H1 (cell line): ENCODE measurements around the gene CFAP53.

Experiments
- EZH2 ChIP-seq: fragments of 200-600 bp; sonication (generic); IDR thresholded peaks from 2 replicates; pipeline ENCODE4 v1.7.1; 2012; ENCODE audit warnings: low read depth, mild to moderate bottlenecking, moderate library complexity, low read length, inconsistent platforms; ENCODE audit not compliant: severe bottlenecking
- GABPA ChIP-seq: IDR thresholded peaks from 2 replicates; pipeline ENCODE4 v1.6.1; 2011; ENCODE audit warnings: mild to moderate bottlenecking, low read length, moderate library complexity, borderline replicate concordance; ENCODE audit not compliant: insufficient read depth
- HDAC2 ChIP-seq, 2 experiments: fragments of 300-600 bp in 1 of 2; sonication (generic) in 1 of 2; IDR thresholded peaks; 2 replicates each; pipeline ENCODE4 v1.6.1; 2011 to 2012; ENCODE audit warnings: low read depth in 2 of 2, low read length in 2 of 2, mild to moderate bottlenecking in 2 of 2, moderate library complexity in 2 of 2, borderline replicate concordance in 1 of 2, inconsistent platforms in 1 of 2
- JUN ChIP-seq: IDR thresholded peaks from 2 replicates; pipeline ENCODE4 v1.6.1; 2011; ENCODE audit warnings: low read depth, mild to moderate bottlenecking, improper control_type of control experiment, low read length
- PHF8 ChIP-seq: fragments of 200-600 bp; sonication (generic); conservative IDR thresholded peaks from 2 replicates; pipeline ENCODE4 v1.7.1; 2012; ENCODE audit warnings: low read depth, mild to moderate bottlenecking, inconsistent platforms, low read length, moderate library complexity
- POLR2A ChIP-seq, 2 experiments: IDR thresholded peaks; 1 replicate in 1 of 2; 2 replicates in 1 of 2; pipeline ENCODE4 v1.6.1; 2011; ENCODE audit warnings: low read depth in 2 of 2, low read length in 2 of 2, mild to moderate bottlenecking in 2 of 2; ENCODE audit errors: control extremely low read depth in 1 of 2
- RAD21 ChIP-seq, 2 experiments: IDR thresholded peaks in 1 of 2; conservative IDR thresholded peaks in 1 of 2; 2 replicates each; pipeline ENCODE4 v1.6.1; 2011; ENCODE audit warnings: low read depth in 2 of 2, low read length in 2 of 2, improper control_type of control experiment in 1 of 2, inconsistent platforms in 1 of 2, mild to moderate bottlenecking in 1 of 2, moderate library complexity in 1 of 2
- RXRA ChIP-seq: IDR thresholded peaks from 2 replicates; pipeline ENCODE4 v1.6.1; 2011; ENCODE audit warnings: low read depth, mild to moderate bottlenecking, low read length, moderate library complexity; ENCODE audit not compliant: insufficient read depth
- SAP30 ChIP-seq: fragments of 300-600 bp; sonication (generic); IDR thresholded peaks from 2 replicates; pipeline ENCODE4 v1.7.1; 2012; ENCODE audit warnings: low read length, moderate library complexity, mild to moderate bottlenecking, inconsistent platforms; ENCODE audit not compliant: insufficient read depth, insufficient replicate concordance
- TAF1 ChIP-seq: IDR thresholded peaks from 2 replicates; pipeline ENCODE4 v1.6.1; 2011; ENCODE audit warnings: mild to moderate bottlenecking, low read depth, low read length
- TEAD4 ChIP-seq: IDR thresholded peaks from 2 replicates; pipeline ENCODE4 v1.6.1; 2012; ENCODE audit warnings: low read depth, low read length, inconsistent platforms, mixed read lengths
- ZNF274 ChIP-seq: IDR thresholded peaks from 2 replicates; pipeline ENCODE4 v1.7.0; 2012; ENCODE audit warnings: low read length, borderline replicate concordance; ENCODE audit errors: extremely low read depth
- TF ChIP-seq, protein P1 (sequence below): IDR thresholded peaks from 2 replicates; pipeline ENCODE4 v1.6.1; 2011; ENCODE audit warnings: low read length, improper control_type of control experiment
- TF ChIP-seq, protein P2 (sequence below), 3 experiments: IDR thresholded peaks; 1 replicate in 2 of 3; 2 replicates in 1 of 3; pipeline versions ENCODE4 v1.5.1 to v1.6.1; 2011; ENCODE audit warnings: low read length in 3 of 3, mild to moderate bottlenecking in 3 of 3, inconsistent platforms in 2 of 3, low read depth in 1 of 3, moderate library complexity in 1 of 3; ENCODE audit not compliant: insufficient read depth in 1 of 3; ENCODE audit errors: control extremely low read depth in 1 of 3

DNA sequence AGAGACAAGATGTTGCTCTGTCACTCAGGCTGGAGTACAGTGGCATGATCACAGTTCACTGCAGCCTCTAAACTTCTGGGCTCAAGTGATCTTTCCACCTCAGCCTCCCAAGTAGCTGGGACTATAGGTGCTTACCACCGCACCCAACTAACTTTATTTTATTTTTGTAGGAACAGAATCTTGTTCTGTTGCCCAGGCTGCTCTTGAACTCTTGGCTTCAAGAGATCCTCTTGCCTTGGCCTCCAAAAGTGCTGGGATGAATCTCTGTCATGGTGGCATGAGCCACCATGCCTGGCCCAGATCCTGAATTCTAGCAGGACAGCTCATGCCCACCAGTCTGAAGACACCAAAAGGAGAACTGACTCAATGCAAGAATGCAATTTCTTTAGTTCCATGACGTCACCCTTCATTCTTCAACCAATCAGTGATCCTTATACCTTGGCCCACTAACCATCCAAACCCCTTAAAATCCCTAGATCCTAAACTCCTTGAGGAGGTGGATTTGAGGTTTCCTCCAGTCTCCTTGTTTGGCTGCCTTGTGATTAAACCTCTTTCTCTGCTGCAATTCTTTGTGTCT lies 46.8 kb upstream of the CFAP53 start:
- TF ChIP-seq GABPA (no peak), EZH2 (no peak), HDAC2 (IDR thresholded peaks at IDR 0.05; ENCODE audit: borderline replicate concordance in 1 of 2, low read depth in 2 of 2, low read length in 2 of 2) (no peak), POLR2A (IDR thresholded peaks at IDR 0.05; ENCODE audit: control extremely low read depth in 1 of 2, low read depth in 2 of 2, low read length in 2 of 2) (no peak), JUN (no peak), PHF8 (no peak), ZNF274 (no peak), SAP30 (no peak), TAF1 (no peak), TEAD4 (no peak), RXRA (no peak), RAD21 (IDR thresholded peaks at IDR 0.05 in 1 of 2, conservative IDR thresholded peaks at IDR 0.05 in 1 of 2; ENCODE audit: low read depth in 2 of 2, low read length in 2 of 2) (no peak)
- TF ChIP-seq, protein P1, sequence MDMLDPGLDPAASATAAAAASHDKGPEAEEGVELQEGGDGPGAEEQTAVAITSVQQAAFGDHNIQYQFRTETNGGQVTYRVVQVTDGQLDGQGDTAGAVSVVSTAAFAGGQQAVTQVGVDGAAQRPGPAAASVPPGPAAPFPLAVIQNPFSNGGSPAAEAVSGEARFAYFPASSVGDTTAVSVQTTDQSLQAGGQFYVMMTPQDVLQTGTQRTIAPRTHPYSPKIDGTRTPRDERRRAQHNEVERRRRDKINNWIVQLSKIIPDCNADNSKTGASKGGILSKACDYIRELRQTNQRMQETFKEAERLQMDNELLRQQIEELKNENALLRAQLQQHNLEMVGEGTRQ = no peak
- TF ChIP-seq, protein P2, sequence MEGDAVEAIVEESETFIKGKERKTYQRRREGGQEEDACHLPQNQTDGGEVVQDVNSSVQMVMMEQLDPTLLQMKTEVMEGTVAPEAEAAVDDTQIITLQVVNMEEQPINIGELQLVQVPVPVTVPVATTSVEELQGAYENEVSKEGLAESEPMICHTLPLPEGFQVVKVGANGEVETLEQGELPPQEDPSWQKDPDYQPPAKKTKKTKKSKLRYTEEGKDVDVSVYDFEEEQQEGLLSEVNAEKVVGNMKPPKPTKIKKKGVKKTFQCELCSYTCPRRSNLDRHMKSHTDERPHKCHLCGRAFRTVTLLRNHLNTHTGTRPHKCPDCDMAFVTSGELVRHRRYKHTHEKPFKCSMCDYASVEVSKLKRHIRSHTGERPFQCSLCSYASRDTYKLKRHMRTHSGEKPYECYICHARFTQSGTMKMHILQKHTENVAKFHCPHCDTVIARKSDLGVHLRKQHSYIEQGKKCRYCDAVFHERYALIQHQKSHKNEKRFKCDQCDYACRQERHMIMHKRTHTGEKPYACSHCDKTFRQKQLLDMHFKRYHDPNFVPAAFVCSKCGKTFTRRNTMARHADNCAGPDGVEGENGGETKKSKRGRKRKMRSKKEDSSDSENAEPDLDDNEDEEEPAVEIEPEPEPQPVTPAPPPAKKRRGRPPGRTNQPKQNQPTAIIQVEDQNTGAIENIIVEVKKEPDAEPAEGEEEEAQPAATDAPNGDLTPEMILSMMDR (IDR thresholded peaks at IDR 0.05; ENCODE audit: control extremely low read depth in 1 of 3, insufficient read depth in 1 of 3, low read depth in 1 of 3, low read length in 3 of 3) = no peak
